ENCODE measurements around the gene SMPD2. TPM values are rescaled to one million over a fixed set of nuclear protein-coding genes. Genes with fewer than 3 reads are reported as not detected.

The SMPD2 gene
- total RNA-seq, result 7.5 TPM

GRCh38 chr6:109440331-109441068, at the start of gene SMPD2, which contains the start of gene PPIL6:
Gene SMPD2, plus strand, starts transcription at chr6:109440724. Its CDS starts 398 bp downstream, at chr6:109441122.
Gene PPIL6, minus strand, starts transcription at chr6:109440628. Its CDS starts 38 bp downstream, at chr6:109440590.

GRCh38 chr6:109455437-109456110, 15.1 kb downstream of the SMPD2 start, which contains the start of gene MICAL1:
Gene MICAL1, minus strand, starts transcription at chr6:109455772. Its CDS starts 1,576 bp downstream, at chr6:109454196.

GRCh38 chr6:109482905-109483734, 42.6 kb downstream of the SMPD2 start, which contains the start of gene ZBTB24:
Gene ZBTB24, minus strand, starts transcription at chr6:109483219. Its CDS starts 1,193 bp downstream, at chr6:109482026.

Other genes with a start within 250 kb of the SMPD2 start
- 43.8 TPM for gene CD164, start 58.3 kb upstream of the SMPD2 start, total RNA-seq
- 24.1 TPM for gene PPIL6, start 96 bp upstream of the SMPD2 start, total RNA-seq
- gene MICAL1, start 15.0 kb downstream of the SMPD2 start, total RNA-seq, result 69.8 TPM
- gene ZBTB24, start 42.5 kb downstream of the SMPD2 start, total RNA-seq, result 13.5 TPM